Testis (tissue), 3 donors: ENCODE data around the gene SLC9A6. TPM values are rescaled to one million over a fixed set of nuclear protein-coding genes. Genes with fewer than 3 reads are reported as not detected.

Experiments
- DNase-seq: peaks from one replicate; pipeline ENCODE4 v3.0.0-alpha.2; 2019
- H3K27ac ChIP-seq, 2 donors: fragments of 200-600 bp; sonication (generic); one replicate each; pipeline ENCODE4 v1.5.1; 2019
- H3K27me3 ChIP-seq: fragments of 200-600 bp; sonication (generic); one replicate; pipeline ENCODE4 v1.5.1; 2019
- H3K36me3 ChIP-seq: fragments of 200-600 bp; sonication (generic); one replicate; pipeline ENCODE4 v1.5.1; 2017; ENCODE audit warnings: low read depth; ENCODE audit errors: missing control alignments
- H3K4me1 ChIP-seq: fragments of 200-600 bp; sonication (generic); one replicate; pipeline ENCODE4 v1.5.1; 2019
- H3K4me3 ChIP-seq, 2 donors: fragments of 200-600 bp; sonication (generic); one replicate each; pipeline ENCODE4 v1.5.1; 2017 to 2019
- H3K9me3 ChIP-seq: fragments of 200-600 bp; sonication (generic); one replicate; pipeline ENCODE4 v1.5.1; 2017
- POLR2A ChIP-seq: fragments of 450-650 bp; IDR thresholded peaks from one replicate; pipeline ENCODE4 v1.6.1; 2017; ENCODE audit warnings: antibody characterized with exemption, mild to moderate bottlenecking, moderate library complexity
- WGBS, 2 donors: methylation state at CpG; one replicate each; pipeline ENCODE4 v1.1.5; 2018; 5-methylcytosine and 5-hydroxymethylcytosine counted together
- intact Hi-C: fragments of 100-400 bp; cut with DNase I; formaldehyde crosslinking; loops from one replicate; pipeline ENCODE4 v1.15.1; 2023; ENCODE audit warnings: low total_unique reads
- polyA plus RNA-seq: library from polyadenylated mRNA; stranded (reverse); fragments of 350-450 nt; fragmentation: Illumina TruSeq; extraction: RNeasy Lipid Tissue Mini Kit (QIAGEN cat#74804); gene quantifications from one replicate; pipeline ENCODE4 v1.2.3, GENCODE V29; 2014; ENCODE audit warnings: low read depth, low replicate concordance; ENCODE audit not compliant: insufficient read depth
- total RNA-seq, 2 donors: library from RNA; depleted of rRNA; stranded (reverse); fragments of >200 nt; gene quantifications; one replicate each; pipeline ENCODE4 v1.2.3, GENCODE V29; 2016
- TF ChIP-seq, protein P1 (sequence below), 3 experiments: fragments of 450-650 bp in 2 of 3; fragments of 200-600 bp in 1 of 3; sonication (generic) in 1 of 3; IDR thresholded peaks; one replicate each; pipeline ENCODE4 v1.5.1; 2016 to 2019; ENCODE audit warnings: antibody characterized with exemption in 3 of 3, mild to moderate bottlenecking in 2 of 3, moderate library complexity in 1 of 3

Gene SLC9A6
- total and polyA plus RNA-seq, 3 donors from 2014 or later: 13.0 to 19.9 (median 18.3) TPM

DNA sequence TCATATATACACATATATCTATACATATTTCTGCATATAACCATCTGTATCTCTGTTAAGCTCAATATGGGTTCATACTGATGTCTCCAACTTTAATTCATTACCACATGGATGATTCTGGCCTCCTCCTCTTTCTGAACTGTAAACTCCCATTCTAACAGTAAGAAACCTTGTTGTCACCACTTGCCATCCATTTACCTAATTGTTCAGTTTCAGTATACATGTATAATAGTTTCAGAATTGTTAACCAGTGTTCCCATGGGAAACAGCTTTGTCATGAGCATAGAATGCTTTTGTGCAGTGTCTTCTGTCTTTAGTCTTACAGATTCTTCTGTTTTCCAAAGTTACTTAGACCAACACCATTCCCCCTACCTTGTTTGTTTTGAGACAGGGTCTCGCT, 35.9 kb downstream of the SLC9A6 start:
- no peak for DNase-seq
- Histone ChIP-seq H3K27ac (no peak overlapping the region), H3K9me3 (no peaks in the 10 kb centered on the region), H3K27me3 (no peaks in the 10 kb centered on the region), H3K4me3 (no peak overlapping the region), H3K36me3 (no peaks in the 10 kb centered on the region), H3K4me1 (no peaks in the 10 kb centered on the region)
- no peak for TF ChIP-seq POLR2A
- TF ChIP-seq, protein P1, sequence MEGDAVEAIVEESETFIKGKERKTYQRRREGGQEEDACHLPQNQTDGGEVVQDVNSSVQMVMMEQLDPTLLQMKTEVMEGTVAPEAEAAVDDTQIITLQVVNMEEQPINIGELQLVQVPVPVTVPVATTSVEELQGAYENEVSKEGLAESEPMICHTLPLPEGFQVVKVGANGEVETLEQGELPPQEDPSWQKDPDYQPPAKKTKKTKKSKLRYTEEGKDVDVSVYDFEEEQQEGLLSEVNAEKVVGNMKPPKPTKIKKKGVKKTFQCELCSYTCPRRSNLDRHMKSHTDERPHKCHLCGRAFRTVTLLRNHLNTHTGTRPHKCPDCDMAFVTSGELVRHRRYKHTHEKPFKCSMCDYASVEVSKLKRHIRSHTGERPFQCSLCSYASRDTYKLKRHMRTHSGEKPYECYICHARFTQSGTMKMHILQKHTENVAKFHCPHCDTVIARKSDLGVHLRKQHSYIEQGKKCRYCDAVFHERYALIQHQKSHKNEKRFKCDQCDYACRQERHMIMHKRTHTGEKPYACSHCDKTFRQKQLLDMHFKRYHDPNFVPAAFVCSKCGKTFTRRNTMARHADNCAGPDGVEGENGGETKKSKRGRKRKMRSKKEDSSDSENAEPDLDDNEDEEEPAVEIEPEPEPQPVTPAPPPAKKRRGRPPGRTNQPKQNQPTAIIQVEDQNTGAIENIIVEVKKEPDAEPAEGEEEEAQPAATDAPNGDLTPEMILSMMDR (IDR thresholded peaks at IDR 0.05): no peak
- intact Hi-C loops: no loop called here
- 78 to 100% methylated on average over 1 of the region's 1 CpG for WGBS, 2 donors

DNA sequence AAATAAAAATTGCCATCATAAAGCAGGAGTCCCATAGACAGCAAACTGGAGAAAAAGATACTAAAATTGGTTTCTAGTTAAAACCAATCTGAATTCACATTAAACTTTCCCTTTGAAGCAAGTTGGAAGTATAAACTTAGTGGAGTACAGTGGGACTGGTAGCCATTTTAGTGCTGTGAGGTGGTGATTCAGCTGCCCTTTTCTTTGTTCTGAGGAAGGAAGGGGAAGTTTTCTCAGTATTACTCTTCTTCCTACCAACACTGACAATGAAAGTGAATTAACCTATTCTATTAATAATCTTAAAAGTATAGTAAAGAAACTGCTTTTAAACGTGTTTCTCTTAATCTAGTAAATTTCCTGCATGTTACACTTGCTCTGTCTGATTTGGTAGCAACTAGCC, 36.7 kb downstream of the SLC9A6 start:
- 76 to 94% methylated on average over 1 of the region's 1 CpG for WGBS, 2 donors
- Histone ChIP-seq H3K36me3 (no peaks in the 10 kb centered on the region), H3K4me3 (no peak overlapping the region), H3K4me1 (no peaks in the 10 kb centered on the region), H3K9me3 (no peaks in the 10 kb centered on the region), H3K27me3 (no peaks in the 10 kb centered on the region), H3K27ac (no peak overlapping the region)
- no peak for TF ChIP-seq POLR2A
- TF ChIP-seq, protein P1 (IDR thresholded peaks at IDR 0.05): no peak
- intact Hi-C loops: no loop called here
- no peak for DNase-seq

DNA sequence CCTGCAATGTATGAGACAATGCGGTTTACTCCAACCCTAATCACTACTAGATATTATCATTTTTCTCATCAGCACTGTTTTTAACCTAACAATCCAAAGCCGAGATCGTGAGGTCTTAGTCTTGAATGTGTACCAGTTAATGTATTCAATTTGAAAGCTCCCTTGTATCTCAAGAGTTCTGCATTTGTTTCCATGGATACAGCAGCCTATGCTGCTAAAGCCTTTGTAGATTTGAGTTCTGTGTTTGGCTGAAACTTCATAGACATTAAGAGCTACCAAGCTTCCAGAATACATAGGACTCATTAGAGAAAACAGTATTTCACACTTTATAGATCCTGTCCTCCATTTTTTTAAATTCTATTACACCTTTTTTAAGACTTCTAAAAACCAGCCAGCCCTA, 39.9 kb downstream of the SLC9A6 start:
- Histone ChIP-seq H3K27me3 (no peaks in the 10 kb centered on the region), H3K27ac (no peak overlapping the region), H3K9me3 (no peaks in the 10 kb centered on the region), H3K4me3 (no peak overlapping the region), H3K36me3 (no peaks in the 10 kb centered on the region), H3K4me1 (no peaks in the 10 kb centered on the region)
- DNase-seq: no peak
- intact Hi-C loops: no loop called here
- WGBS, 2 donors: 84 to 98% methylated on average over 3 of the region's 3 CpGs
- TF ChIP-seq, protein P1 (IDR thresholded peaks at IDR 0.05): no peak
- no peak for TF ChIP-seq POLR2A

DNA sequence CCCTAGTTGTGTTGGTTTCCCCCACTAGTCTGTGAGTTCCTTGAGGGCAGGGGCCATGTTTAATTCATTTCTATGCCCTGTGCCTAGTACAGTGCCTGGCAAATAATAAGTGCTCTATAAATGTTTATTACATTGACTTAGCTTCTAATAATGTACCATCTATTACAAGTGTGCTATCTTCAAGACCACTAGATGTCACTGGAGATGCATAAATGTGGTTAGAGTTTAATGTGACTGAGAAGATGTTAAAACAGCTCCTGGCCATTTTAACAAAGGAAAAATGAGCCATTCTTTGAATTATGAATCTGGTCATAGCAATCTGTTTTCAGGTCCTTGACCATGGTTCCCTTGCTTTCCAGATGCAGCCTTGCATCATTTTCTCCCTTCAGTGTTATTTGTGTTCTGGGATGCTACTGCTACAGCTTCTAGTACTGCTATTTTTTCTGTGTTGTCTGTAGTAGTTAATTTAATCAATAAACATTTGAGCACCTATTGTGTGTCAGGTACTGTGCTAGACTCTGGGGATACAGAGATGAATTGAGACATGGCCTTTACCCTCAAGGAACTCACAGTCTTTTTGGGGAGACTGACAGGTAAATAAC, 43.2 kb downstream of the SLC9A6 start:
- Histone ChIP-seq H3K36me3 (no peaks in the 10 kb centered on the region), H3K27ac (no peak overlapping the region), H3K9me3 (no peaks in the 10 kb centered on the region), H3K4me1 (no peaks in the 10 kb centered on the region), H3K4me3 (no peak overlapping the region), H3K27me3 (no peaks in the 10 kb centered on the region)
- TF ChIP-seq, protein P1 (IDR thresholded peaks at IDR 0.05): peak in 2 of 3 experiments; percentile 10 to 11
- TF ChIP-seq POLR2A: no peak
- intact Hi-C loops: no loop called here
- DNase-seq: no peak

DNA sequence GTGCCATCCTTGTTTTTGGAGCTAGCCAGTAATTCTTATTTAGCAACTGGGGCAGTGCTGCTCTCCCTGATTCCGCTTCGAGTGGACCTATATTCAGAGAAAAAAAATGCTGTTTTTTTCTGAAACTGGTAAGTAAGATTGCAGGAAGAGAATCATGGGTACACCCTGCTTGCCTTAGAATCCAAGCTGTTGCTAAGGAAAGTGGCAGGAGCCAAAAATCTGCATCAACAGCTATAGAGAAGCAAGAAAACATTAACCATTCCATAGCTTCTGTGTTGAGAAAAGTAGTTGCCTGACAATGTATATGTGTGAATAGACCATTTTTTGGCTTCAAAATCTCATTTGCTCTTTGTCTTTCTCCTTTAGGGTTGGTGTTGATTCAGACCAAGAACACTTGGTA, 44.5 kb downstream of the SLC9A6 start:
- DNase-seq: no peak
- Histone ChIP-seq H3K4me3 (no peak overlapping the region), H3K9me3 (no peaks in the 10 kb centered on the region), H3K36me3 (no peaks in the 10 kb centered on the region), H3K4me1 (no peaks in the 10 kb centered on the region), H3K27me3 (no peaks in the 10 kb centered on the region), H3K27ac (no peak overlapping the region)
- intact Hi-C loops: no loop called here
- WGBS, 2 donors: 80 to 94% methylated on average over 2 of the region's 2 CpGs
- TF ChIP-seq, protein P1 (IDR thresholded peaks at IDR 0.05): no peak
- no peak for TF ChIP-seq POLR2A
